Measurements from ENCODE around the gene FILIP1L. TPM values are rescaled to one million over a fixed set of nuclear protein-coding genes. Genes with fewer than 3 reads are reported as not detected.

FILIP1L gene
- total RNA-seq, 1 experiment from 2014 or later = 0.17 TPM

- POLR2A ChIA-PET = no interaction called here
- H3K4me2 ChIP-seq (ENCODE audit: low read length) = no peak overlapping the region
- no peaks in the 10 kb centered on the region for H3K9me3 ChIP-seq (ENCODE audit: control insufficient read depth in 1 of 2, insufficient read depth in 1 of 2, low read depth in 1 of 2, low read length in 2 of 2)
- H3K9ac ChIP-seq (ENCODE audit: low read length) = no peak overlapping the region
- no peak for TF ChIP-seq TCF7L2 (IDR thresholded peaks at IDR 0.05; ENCODE audit: borderline replicate concordance, extremely low read depth, insufficient read depth, insufficient read length)
- TF ChIP-seq CBX3 (IDR thresholded peaks at IDR 0.05; ENCODE audit: low read depth) = no peak
- TF ChIP-seq POLR2AphosphoS5 (IDR thresholded peaks at IDR 0.05; ENCODE audit: low read depth, low read length) = no peak
- TF ChIP-seq JUND (IDR thresholded peaks at IDR 0.05) = no peak
- DNase-seq (ENCODE audit: low read depth, low spot score) (no peak), ATAC-seq (no peak)
- H2AFZ ChIP-seq (ENCODE audit: low read depth, low read length, poor library complexity, severe bottlenecking) = no peak overlapping the region
- CTCF ChIA-PET = no interaction called here
- no peaks in the 10 kb centered on the region for H3K79me2 ChIP-seq (ENCODE audit: insufficient read depth, low read length)
- H3K9me2 ChIP-seq (ENCODE audit: insufficient read depth) = no peaks in the 10 kb centered on the region
- BruUV-seq (replicated peaks) = no TSS peak
- H3K27ac ChIP-seq (ENCODE audit: low read depth, low read length) = no peak overlapping the region
- intact Hi-C loops (cut with micrococcal nuclease) = no loop called here
- RAD21 ChIA-PET (ENCODE audit: low non-redundant PET in 1 of 2, low total read pairs in 2 of 2, uncharacterized antibody in 2 of 2, unreplicated experiment in 2 of 2) = no interaction called here
- H4K20me1 ChIP-seq (ENCODE audit: insufficient read depth) = no peaks in the 10 kb centered on the region
- H3K36me3 ChIP-seq (ENCODE audit: control insufficient read depth in 1 of 2, insufficient read depth in 2 of 2, low read length in 2 of 2) = no peaks in the 10 kb centered on the region
- no peak overlapping the region for H3K4me3 ChIP-seq (replicated peaks in 1 of 2; ENCODE audit: low read depth in 1 of 2, low read length in 2 of 2)
- no peaks in the 10 kb centered on the region for H3K27me3 ChIP-seq (ENCODE audit: insufficient read depth, low read length)
- peaks cover 10 to 23% of the 10 kb centered on the region in 2 experiments for H3K4me1 ChIP-seq (ENCODE audit: control insufficient read depth in 1 of 2, insufficient read depth in 2 of 2, low read length in 2 of 2)
These were observed 114.8 kb downstream of the FILIP1L start for GRCh38 chr3:99999536-99999935.

DNA sequence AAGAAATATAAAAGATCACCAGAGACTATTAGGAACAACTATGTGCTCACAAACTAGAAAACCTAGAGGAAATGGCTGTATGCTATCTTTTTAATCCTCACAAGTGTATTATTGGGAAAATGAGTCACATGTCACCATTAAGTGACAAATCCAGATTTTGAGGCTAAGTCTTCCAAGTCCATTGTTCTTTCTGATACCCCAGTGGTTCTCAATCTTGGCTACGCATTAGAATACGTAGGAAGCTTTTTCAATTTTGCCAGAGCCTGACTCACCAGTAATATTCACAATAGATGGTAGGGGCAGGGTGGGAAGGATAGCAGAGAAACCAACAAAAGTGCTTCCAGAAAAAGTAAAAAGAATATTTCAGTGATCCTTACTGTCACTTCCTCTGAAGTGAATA lies 117.0 kb downstream of the FILIP1L start:
- H3K9ac ChIP-seq (ENCODE audit: low read length) = no peak overlapping the region
- intact Hi-C loops (cut with micrococcal nuclease) = no loop called here
- RAD21 ChIA-PET (ENCODE audit: low non-redundant PET in 1 of 2, low total read pairs in 2 of 2, uncharacterized antibody in 2 of 2, unreplicated experiment in 2 of 2) = no interaction called here

More for the DNA sequence above, 117.0 kb downstream of the FILIP1L start:
- H3K36me3 ChIP-seq (ENCODE audit: control insufficient read depth in 1 of 2, insufficient read depth in 2 of 2, low read length in 2 of 2) = no peaks in the 10 kb centered on the region
- no peak for TF ChIP-seq ZBTB33 (IDR thresholded peaks at IDR 0.05; ENCODE audit: extremely low read depth, insufficient replicate concordance, low read length)
- no peak for TF ChIP-seq REST (IDR thresholded peaks at IDR 0.05; ENCODE audit: low read depth)
- no peak for TF ChIP-seq TCF7L2 (IDR thresholded peaks at IDR 0.05; ENCODE audit: borderline replicate concordance, extremely low read depth, insufficient read depth, insufficient read length)
- TF ChIP-seq MAX (IDR thresholded peaks at IDR 0.05) = no peak
- no peak for TF ChIP-seq EGR1 (IDR thresholded peaks at IDR 0.05; ENCODE audit: low read depth)
- TF ChIP-seq ZFX (IDR thresholded peaks at IDR 0.05) = no peak
- DNase-seq (ENCODE audit: low read depth, low spot score) = no peak
- CTCF ChIA-PET = no interaction called here
- BruUV-seq (replicated peaks) = no TSS peak
- no peaks in the 10 kb centered on the region for H3K79me2 ChIP-seq (ENCODE audit: insufficient read depth, low read length)
- H3K9me3 ChIP-seq (ENCODE audit: control insufficient read depth in 1 of 2, insufficient read depth in 1 of 2, low read depth in 1 of 2, low read length in 2 of 2) = no peaks in the 10 kb centered on the region
- no peaks in the 10 kb centered on the region for H3K27me3 ChIP-seq (ENCODE audit: insufficient read depth, low read length)
- no peaks in the 10 kb centered on the region for H3K9me2 ChIP-seq (ENCODE audit: insufficient read depth)
- peaks cover under 1 to 10% of the 10 kb centered on the region in 2 experiments; a peak in 3 of 4 replicates for H3K4me1 ChIP-seq (ENCODE audit: control insufficient read depth in 1 of 2, insufficient read depth in 2 of 2, low read length in 2 of 2)
- no peak overlapping the region for H3K27ac ChIP-seq (ENCODE audit: low read depth, low read length)
- no peak for ATAC-seq
- no peak overlapping the region for H2AFZ ChIP-seq (ENCODE audit: low read depth, low read length, poor library complexity, severe bottlenecking)
- H3K4me2 ChIP-seq (ENCODE audit: low read length) = no peak overlapping the region
- POLR2A ChIA-PET = no interaction called here
- H4K20me1 ChIP-seq (ENCODE audit: insufficient read depth) = no peaks in the 10 kb centered on the region
- H3K4me3 ChIP-seq (replicated peaks in 1 of 2; ENCODE audit: low read depth in 1 of 2, low read length in 2 of 2) = no peak overlapping the region

All from HCT116 (cell line).